SK-N-SH (cell line): Measurements from ENCODE around the gene KRTCAP3. TPM values are rescaled to one million over a fixed set of nuclear protein-coding genes. Genes with fewer than 3 reads are reported as not detected.
A peak's percentile ranks its signal among the peaks of the same experiment; 100 is the strongest.

Experiments used
- CTCF ChIA-PET: fragments of 300-600, 350-600 bp; formaldehyde crosslinking; extraction: SDS; loops from one replicate; lab custom pipeline; 2021; lab: Yijun Ruan, JAX
- POLR2A ChIA-PET: fragments of 350-600 bp; sonication (Branson Sonifier 250); formaldehyde crosslinking; extraction: SDS; loops from one replicate; lab custom pipeline; 2020; ENCODE audit warnings: antibody characterized with exemption, inconsistent platforms; lab: Yijun Ruan, JAX
- DNase-seq: peaks from one replicate; pipeline ENCODE4 v3.0.0; 2012
- H2AFZ ChIP-seq: fragments of 200-600 bp; sonication (generic); 2 replicates; pipeline ENCODE4 v1.8.1; 2016; ENCODE audit warnings: antibody characterized with exemption, mild to moderate bottlenecking, low read depth
- H3F3A ChIP-seq: fragments of 200-600 bp; sonication (generic); replicated peaks from 2 replicates; pipeline ENCODE3; 2016; ENCODE audit warnings: antibody characterized with exemption, mild to moderate bottlenecking; ENCODE audit not compliant: insufficient read depth
- H3K27ac ChIP-seq, 2 experiments: fragments of 200-500 bp in 1 of 2; fragments of 200-600 bp in 1 of 2; sonication (Bioruptor generic) in 1 of 2; sonication (generic), shearing (Covaris generic) in 1 of 2; 2 replicates each; pipeline versions ENCODE4 v1.5.1 to v1.6.1; 2014 to 2016; ENCODE audit warnings: low read depth in 2 of 2, inconsistent platforms in 1 of 2, low read length in 1 of 2, mild to moderate bottlenecking in 1 of 2, mixed read lengths in 1 of 2
- H3K27me3 ChIP-seq: fragments of 200-600 bp; sonication (generic), shearing (Covaris generic); 2 replicates; pipeline ENCODE4 v1.6.1; 2016; ENCODE audit warnings: mixed run types; ENCODE audit not compliant: insufficient read depth
- H3K36me3 ChIP-seq, 2 experiments: fragments of 200-500 bp in 1 of 2; fragments of 200-600 bp in 1 of 2; sonication (Bioruptor generic) in 1 of 2; sonication (generic) in 1 of 2; replicated peaks in 1 of 2; 2 replicates each; pipeline versions ENCODE3 to v1.5.1; 2014 to 2016; ENCODE audit warnings: low read length in 1 of 2, mild to moderate bottlenecking in 1 of 2; ENCODE audit not compliant: insufficient read depth in 2 of 2, control insufficient read depth in 1 of 2
- H3K4me1 ChIP-seq, 2 experiments: fragments of 200-500 bp in 1 of 2; fragments of 200-600 bp in 1 of 2; sonication (Bioruptor generic) in 1 of 2; sonication (generic), shearing (Covaris generic) in 1 of 2; 2 replicates each; pipeline versions ENCODE4 v1.5.1 to v1.6.1; 2014 to 2016; ENCODE audit warnings: low read depth in 1 of 2, low read length in 1 of 2, mixed run types in 1 of 2; ENCODE audit not compliant: insufficient read depth in 2 of 2, control insufficient read depth in 1 of 2
- H3K4me2 ChIP-seq: fragments of 200-600 bp; sonication (generic), shearing (Covaris generic); 2 replicates; pipeline ENCODE4 v1.6.1; 2017; ENCODE audit warnings: mixed run types
- H3K4me3 ChIP-seq, 2 experiments: fragments of 200-500 bp in 1 of 2; fragments of 200-600 bp in 1 of 2; sonication (Bioruptor generic) in 1 of 2; sonication (generic), shearing (Covaris generic) in 1 of 2; 2 replicates each; pipeline versions ENCODE4 v1.5.1 to v1.8.1; 2014 to 2016; ENCODE audit warnings: low read depth in 2 of 2, inconsistent platforms in 1 of 2, low read length in 1 of 2, mild to moderate bottlenecking in 1 of 2, mixed read lengths in 1 of 2, moderate library complexity in 1 of 2
- H3K79me2 ChIP-seq: fragments of 200-600 bp; sonication (generic); 2 replicates; pipeline ENCODE4 v1.8.1; 2017; ENCODE audit warnings: mild to moderate bottlenecking; ENCODE audit not compliant: insufficient read depth
- H3K9ac ChIP-seq: fragments of 200-600 bp; sonication (generic); 2 replicates; pipeline ENCODE4 v1.6.1; 2017; ENCODE audit warnings: mixed run types
- H3K9me2 ChIP-seq: fragments of 200-600 bp; sonication (generic); 2 replicates; pipeline ENCODE4 v1.6.1; 2017; ENCODE audit warnings: mixed run types
- H3K9me3 ChIP-seq: fragments of 200-600 bp; sonication (generic); 2 replicates; pipeline ENCODE4 v1.6.1; 2017; ENCODE audit warnings: mixed run types, mild to moderate bottlenecking, moderate library complexity
- H4K20me1 ChIP-seq: fragments of 200-600 bp; sonication (generic); 2 replicates; pipeline ENCODE4 v1.6.1; 2017; ENCODE audit warnings: mild to moderate bottlenecking, mixed run types; ENCODE audit not compliant: insufficient read depth
- EZH2phosphoT487 ChIP-seq: fragments of 200-600 bp; sonication (generic); IDR thresholded peaks from 2 replicates; pipeline ENCODE4 v1.6.1; 2017; ENCODE audit warnings: low read depth, mixed run types, mild to moderate bottlenecking, antibody characterized with exemption, moderate library complexity, borderline replicate concordance
- GABPA ChIP-seq: IDR thresholded peaks from 2 replicates; pipeline ENCODE4 v1.4.0; 2012; ENCODE audit warnings: low read depth, mild to moderate bottlenecking
- GATA2 ChIP-seq: sonication (generic); formaldehyde crosslinking; IDR thresholded peaks from 2 replicates; pipeline ENCODE4 v1.5.0; 2020; ENCODE audit warnings: mild to moderate bottlenecking, missing genetic modification reagents
- JUND ChIP-seq: IDR thresholded peaks from 2 replicates; pipeline ENCODE4 v1.4.0; 2012
- MXI1 ChIP-seq: IDR thresholded peaks from 2 replicates; pipeline ENCODE4 v1.6.1; 2012; ENCODE audit warnings: mild to moderate bottlenecking, low read depth, low read length, improper control_type of control experiment
- NRF1 ChIP-seq: IDR thresholded peaks from 2 replicates; pipeline ENCODE4 v1.6.1; 2012; ENCODE audit warnings: low read depth, mild to moderate bottlenecking, low read length
- PBX3 ChIP-seq: IDR thresholded peaks from 2 replicates; pipeline ENCODE4; 2012
- SMC3 ChIP-seq: IDR thresholded peaks from 2 replicates; pipeline ENCODE4 v1.6.1; 2012; ENCODE audit warnings: low read depth, low read length, improper control_type of control experiment
- USF1 ChIP-seq: IDR thresholded peaks from 2 replicates; pipeline ENCODE4 v1.4.0; 2012; ENCODE audit warnings: low read depth, borderline replicate concordance
- ZBTB33 ChIP-seq: IDR thresholded peaks from 2 replicates; pipeline ENCODE4 v1.4.0; 2012; ENCODE audit warnings: low read depth, borderline replicate concordance
- WGBS: methylation state at CpG from one replicate; pipeline ENCODE4 v1.1.6; 2017; ENCODE audit warnings: low lambda C conversion rate; 5-methylcytosine and 5-hydroxymethylcytosine counted together
- polyA plus RNA-seq, 3 experiments: library from polyadenylated mRNA; depleted of rRNA; stranded (reverse); fragments of >200 nt; gene quantifications; 2 replicates each; pipeline ENCODE4 v1.2.3, GENCODE V29; 2012
- TF ChIP-seq, protein P1 (sequence below): fragments of 150-350 bp; IDR thresholded peaks from 2 replicates; pipeline ENCODE4 v1.6.1; 2016; ENCODE audit warnings: mild to moderate bottlenecking, low read depth, low read length

KRTCAP3 gene
- polyA plus RNA-seq, 1 of the 3 experiments (the other 2 are of a cell fraction), result 4.1 TPM

DNA sequence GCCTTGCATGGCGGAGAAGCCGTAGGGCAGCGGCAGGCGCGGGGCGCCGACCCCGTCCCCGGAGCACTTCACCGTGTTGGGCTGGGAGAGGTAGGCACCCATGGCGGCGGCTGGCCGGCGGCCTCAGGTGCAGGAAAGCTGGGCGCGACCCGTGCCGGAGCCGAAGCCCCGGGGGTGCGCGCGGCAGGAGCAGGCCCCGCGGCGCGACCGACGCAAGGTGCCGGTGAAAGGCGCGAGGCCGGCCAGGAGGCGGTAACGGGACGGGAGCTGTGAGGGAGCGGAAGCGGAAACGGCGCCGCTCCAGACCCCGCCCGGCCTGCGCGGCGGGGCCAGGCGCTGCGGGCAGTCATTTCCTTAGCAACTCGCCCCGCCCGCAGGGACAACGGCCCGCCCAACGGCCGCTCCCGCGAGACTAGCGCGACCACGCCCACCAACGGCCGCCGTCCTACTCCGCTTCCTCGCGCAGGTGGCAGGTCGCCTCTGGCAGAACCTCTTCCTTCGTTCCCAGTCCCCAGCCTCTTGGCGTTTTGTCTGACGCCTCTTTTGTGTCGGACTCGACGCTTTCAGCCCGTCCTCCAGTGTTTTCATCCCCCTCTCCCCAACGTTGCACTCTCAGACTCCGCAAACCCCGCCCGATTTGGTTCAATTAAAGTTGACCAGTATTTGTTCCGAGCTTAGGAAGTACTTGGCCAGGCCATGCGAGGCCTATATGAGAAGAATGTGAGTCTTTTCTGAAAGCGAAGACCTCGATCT lies 32.7 kb upstream of the KRTCAP3 start, which contains the start of gene PPM1G (continued):
- peak; percentile 97 for TF ChIP-seq ZBTB33
- TF ChIP-seq PBX3, result no peak
- TF ChIP-seq USF1, result no peak; the same call in 1 of the 2 replicates
- TF ChIP-seq, protein P1, sequence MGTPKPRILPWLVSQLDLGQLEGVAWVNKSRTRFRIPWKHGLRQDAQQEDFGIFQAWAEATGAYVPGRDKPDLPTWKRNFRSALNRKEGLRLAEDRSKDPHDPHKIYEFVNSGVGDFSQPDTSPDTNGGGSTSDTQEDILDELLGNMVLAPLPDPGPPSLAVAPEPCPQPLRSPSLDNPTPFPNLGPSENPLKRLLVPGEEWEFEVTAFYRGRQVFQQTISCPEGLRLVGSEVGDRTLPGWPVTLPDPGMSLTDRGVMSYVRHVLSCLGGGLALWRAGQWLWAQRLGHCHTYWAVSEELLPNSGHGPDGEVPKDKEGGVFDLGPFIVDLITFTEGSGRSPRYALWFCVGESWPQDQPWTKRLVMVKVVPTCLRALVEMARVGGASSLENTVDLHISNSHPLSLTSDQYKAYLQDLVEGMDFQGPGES, result no peak
- TF ChIP-seq GABPA, result peak; percentile 90
- TF ChIP-seq GATA2, result no peak
- no peak for TF ChIP-seq SMC3
- TF ChIP-seq NRF1, result peak; percentile 64
- TF ChIP-seq JUND, result no peak
- TF ChIP-seq, all 33 proteins: peak for 12

GRCh38 chr2:27412419-27413152 lies 29.6 kb upstream of the KRTCAP3 start:
- CTCF ChIA-PET, result no interaction called here
- 77% methylated on average over 9 of the region's 9 CpGs for WGBS
- Histone ChIP-seq H3K9me2 (no peaks in the 10 kb centered on the region), H3K9me3 (no peaks in the 10 kb centered on the region), H3K4me1 (peaks cover 0 to 6% of the 10 kb centered on the region in 2 experiments; a peak in 2 of 4 replicates), H3K4me3 (no peak overlapping the region), H3F3A (peaks cover 15% of the 10 kb centered on the region), H3K36me3 (no peaks in the 10 kb centered on the region), H3K27ac (no peak overlapping the region), H3K9ac (no peak overlapping the region), H3K27me3 (no peaks in the 10 kb centered on the region), H3K4me2 (no peak overlapping the region), H4K20me1 (peaks cover 13% of the 10 kb centered on the region), H2AFZ (no peak overlapping the region), H3K79me2 (peaks cover 18% of the 10 kb centered on the region)
- POLR2A ChIA-PET, result no interaction called here
- no peak for DNase-seq
- TF ChIP-seq EZH2phosphoT487 (no peak), MXI1 (no peak)
- TF ChIP-seq, all 33 proteins: peak for 0
